HG03565 (cell line): Measurements from ENCODE around the gene AUTS2.

Experiments used
- ATAC-seq: cut with Tn5 transposase; IDR thresholded peaks from one replicate; pipeline ENCODE4 v1.9.1; 2021; ENCODE audit warnings: mild to moderate bottlenecking, moderate library complexity; ENCODE audit not compliant: unreplicated experiment

Gene AUTS2

DNA sequence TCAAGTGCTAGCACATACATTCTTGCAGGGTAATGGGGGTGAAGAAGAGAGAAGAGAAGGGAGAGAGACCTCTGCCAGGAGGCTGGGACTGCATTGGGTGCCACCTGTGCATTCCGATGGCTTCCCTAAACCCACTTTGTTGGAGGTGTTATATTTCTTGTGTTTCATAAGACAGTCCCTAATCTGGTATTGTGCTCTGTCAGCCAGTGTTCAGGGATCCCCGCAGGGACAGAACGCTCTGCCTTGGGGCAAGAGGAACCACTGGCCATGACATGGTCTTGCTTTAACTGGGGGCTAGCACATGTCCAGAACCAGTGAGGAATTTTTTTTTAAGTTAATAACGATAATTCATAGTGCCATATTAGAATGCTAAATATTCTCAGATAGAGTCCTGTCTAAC is 1168.4 kb downstream of the AUTS2 start:
- ATAC-seq = no peak

DNA sequence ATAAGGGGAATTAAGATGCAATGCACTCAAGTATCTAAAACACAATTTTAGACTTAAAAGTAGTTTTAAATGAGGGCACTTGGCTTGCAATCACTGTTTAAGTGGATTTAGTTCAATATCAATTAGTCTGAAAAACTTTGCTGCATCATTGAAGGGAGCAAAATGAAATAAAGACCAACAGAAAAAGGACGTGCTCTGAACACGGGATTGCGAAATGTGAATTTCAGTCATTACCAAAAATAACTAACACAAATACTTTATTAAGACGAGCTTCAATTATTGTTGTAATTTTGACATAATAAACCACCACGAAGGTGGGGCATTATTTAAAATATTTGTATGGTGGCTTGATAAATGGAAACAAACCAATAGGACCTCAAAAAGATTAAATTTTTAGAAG is 1171.9 kb downstream of the AUTS2 start:
- ATAC-seq = no peak

DNA sequence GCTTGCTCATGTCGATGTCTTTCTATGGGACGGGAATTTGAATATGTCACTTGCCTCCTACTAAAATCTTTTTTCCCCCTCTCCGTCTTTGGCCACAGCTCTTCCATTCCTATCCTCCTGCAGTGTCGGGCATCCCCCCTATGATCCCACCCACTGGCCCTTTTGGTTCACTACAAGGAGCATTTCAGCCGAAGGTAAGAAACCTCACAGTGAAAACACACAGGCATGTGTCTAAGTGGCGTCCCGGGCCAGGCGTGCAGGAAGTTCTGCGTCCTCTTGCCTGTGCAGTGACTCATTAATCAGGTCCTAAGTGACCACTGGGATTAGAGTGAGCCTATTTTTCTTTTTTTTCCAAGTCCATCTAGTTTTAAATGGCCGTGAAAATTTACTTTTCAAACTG is 1173.2 kb downstream of the AUTS2 start:
- ATAC-seq = no peak

DNA sequence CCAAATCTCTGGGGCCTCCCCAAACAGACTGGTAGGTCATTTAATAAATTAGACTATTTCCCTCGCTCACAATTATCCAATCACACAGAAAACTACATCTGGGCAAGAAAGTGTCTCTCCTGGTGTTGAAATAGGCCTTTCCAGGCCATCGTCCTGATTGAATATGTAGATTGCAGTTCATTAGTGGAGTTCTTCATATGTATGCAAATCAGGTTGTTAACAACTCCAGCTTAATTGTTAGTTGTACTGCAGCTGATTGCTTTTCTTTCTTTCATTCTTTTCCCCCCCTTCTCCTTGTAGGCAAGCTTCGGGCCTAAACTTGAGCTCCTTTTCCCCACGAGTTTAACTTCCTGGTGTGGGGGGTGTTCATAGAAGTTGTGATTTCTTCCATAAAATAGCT is 1174.6 kb downstream of the AUTS2 start:
- ATAC-seq = no peak

DNA sequence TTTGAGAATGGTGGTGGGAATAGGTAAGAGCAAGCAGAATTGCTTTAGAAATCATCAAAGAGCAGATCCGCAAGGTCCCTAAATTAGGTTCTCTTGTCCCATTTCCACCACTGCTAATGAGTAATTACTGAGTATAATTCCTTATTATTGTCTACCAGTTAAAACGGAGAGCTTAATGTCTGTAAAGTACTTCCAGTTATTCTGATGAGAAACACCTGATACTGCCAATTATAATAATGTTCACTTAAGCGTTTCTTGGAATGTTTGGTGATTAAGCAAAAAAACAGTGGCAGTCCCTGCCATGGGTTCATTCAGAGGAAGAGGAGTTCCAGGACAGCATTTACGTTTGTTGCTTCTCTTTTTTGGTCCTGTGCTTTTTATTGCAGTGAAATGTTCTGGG is 1175.1 kb downstream of the AUTS2 start:
- no peak for ATAC-seq

DNA sequence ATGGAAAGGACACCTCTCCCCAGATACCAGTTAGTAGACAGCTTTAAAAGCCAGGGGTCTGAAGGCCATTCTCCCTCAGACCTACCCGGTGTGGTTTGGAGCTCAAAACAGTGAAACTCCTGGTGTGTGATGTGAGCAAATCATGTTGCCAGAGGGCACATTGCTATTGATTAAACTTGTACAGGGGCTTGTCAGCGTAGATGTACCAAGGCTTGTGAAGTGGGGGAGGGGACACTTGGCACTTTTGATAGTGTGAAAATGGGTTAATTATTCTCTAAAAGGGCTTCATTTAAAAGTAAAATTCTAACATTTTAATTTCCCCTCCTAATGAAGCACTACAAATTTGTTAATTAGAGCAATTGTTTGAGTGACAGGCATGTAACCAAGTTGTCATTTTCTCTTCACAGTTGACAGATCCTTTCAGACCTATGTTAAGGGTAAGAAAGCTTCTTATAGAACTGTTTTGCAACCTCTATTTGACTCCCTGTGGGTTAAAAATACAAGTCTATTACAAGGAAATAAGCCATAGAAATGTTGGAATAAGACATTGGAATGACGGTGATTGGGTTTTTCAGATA is 1176.8 kb downstream of the AUTS2 start:
- no peak for ATAC-seq

DNA sequence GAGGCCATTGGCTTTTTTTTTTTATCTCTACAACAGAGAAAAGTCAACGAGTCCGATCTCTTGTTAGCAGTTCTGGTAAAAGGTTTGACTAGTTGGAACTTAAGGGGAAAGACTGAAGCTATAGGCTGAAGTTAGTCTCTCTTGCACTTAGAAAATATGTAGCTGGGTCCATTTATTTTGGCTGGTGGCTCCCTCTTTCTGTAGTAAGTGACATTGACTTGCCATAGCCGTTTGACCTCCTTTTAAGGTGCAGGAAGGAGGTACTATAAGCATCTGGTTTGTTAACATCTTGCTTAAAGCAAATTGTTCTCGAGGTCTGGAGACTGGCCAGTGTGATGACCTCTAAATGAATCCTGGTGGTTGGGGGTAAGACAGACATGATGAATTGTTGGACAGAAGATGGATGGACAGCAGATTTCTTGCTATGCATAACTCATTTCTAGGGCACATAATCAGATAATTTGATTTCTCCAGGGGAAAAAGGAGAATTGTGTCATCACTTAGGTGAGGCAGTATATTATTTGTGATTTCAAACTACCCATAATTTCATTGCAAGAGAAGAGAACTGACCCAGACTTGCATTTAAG is 1177.4 kb downstream of the AUTS2 start:
- ATAC-seq = no peak

DNA sequence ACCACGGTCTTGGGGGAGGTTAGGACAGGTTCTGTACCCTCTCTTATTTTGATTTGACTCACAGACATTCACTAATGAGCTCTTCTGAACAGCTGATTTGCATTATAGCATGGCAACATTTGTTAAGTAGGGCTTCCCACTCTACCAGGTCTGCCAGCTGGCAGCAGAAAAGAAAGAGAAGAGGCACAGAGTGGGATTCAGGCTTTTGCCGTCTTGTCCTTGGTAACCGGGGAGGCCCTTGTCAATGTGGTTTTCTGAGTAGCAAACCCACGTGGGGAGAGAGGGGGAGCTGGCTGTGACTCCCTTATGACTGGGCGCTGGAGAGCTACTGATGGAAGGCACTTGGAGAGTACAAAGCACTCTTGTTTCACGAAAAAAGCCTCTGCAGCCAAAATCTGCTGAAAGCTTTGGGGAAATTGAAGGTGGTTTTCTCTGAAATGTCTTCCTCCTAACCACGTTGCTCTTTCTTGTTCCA is 1178.4 kb downstream of the AUTS2 start:
- no peak for ATAC-seq

DNA sequence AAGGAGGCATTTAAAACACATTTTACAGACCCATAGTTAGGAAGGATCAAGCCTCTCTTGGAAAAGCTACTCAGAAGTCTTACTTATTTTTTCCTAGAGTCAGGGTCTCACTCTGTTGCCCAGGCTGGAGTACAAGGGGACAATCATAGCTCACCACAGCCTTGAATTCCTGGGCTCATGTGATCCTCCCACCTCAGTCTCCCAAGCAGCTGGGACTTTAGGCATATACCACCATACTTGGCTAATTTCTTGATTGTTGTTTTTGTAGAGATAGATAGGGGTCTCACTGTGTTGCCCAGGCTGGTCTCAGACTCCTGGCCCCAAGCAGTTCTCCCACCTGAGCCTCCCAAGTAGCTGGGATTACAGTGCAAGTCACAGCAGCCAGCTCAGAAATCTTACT is 1179.0 kb downstream of the AUTS2 start:
- no peak for ATAC-seq

DNA sequence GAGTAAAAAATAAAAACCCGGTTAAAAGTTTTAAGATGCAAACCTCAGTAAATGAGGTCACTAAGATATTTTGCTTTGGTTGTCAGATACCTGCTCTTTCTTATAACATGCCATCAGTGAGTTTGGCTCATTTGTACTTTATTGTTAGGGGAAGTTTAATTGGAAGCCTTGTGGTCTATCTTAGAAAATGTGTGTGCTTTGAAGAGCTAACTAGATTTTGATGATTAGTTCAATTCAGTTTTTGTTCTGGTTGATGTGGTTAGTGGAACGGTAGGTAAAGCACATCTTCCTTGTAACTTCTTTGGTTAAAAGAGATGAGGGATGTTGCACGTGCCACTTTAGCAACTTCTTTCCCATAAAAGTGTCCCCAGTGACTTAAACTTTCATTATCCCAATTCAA is 1180.3 kb downstream of the AUTS2 start:
- no peak for ATAC-seq

DNA sequence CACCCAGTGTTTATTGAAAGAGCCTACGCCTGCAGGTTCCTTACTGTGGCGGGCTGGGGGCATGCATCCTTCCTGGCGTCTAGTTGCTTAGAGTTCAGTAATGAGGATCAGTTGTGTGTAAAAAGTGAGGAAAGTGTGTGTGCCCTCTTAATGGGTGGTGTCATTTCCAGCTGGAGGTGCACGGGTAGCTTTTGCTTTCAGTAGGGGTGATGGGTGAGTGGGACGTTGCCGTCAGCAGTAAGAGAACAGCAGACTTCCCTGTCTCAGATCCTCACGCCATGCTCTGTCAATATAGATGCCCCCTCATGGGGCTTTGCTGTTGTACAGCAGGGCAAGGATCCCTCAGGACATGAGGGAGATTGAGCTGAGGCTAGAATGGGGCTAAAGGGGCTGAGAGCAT is 1181.0 kb downstream of the AUTS2 start:
- ATAC-seq = no peak

DNA sequence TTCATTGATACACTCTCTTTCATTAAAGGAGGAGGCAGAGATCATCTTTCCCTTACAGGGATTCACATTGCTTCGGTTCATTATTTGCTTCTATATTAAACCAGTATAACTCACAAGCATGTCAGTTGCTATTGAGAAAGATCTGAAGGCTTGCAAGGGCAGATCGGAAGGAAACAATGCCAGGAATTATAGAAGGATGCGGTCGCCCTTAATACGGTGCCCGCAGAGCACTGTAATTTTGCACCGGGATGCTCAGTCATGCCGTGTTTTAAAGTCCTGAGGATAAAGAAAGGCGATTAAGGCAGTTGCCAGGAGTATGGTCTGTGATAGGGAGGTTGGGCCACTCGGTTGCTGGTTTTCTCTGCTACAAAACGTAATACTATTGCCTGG is 1183.6 kb downstream of the AUTS2 start:
- no peak for ATAC-seq

DNA sequence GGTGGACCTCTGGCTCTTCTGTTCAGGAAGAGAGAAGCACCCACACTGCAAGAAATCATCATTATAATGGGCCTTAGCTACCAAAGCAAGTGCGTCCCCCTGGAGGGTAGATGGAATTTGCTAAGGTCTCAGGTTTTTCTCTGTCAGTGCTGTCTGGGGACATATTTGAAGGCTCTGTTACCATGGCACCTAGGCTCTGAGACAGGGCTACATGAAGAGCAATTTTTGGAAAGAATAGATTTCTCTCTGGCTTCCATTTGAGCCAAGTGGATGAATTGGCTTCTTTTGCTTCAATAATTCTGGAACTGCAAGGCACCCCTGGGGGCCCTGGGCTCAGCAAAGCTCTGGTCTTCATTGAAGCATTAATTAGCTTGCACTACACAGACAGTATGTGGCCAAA is 1184.5 kb downstream of the AUTS2 start:
- ATAC-seq = no peak

DNA sequence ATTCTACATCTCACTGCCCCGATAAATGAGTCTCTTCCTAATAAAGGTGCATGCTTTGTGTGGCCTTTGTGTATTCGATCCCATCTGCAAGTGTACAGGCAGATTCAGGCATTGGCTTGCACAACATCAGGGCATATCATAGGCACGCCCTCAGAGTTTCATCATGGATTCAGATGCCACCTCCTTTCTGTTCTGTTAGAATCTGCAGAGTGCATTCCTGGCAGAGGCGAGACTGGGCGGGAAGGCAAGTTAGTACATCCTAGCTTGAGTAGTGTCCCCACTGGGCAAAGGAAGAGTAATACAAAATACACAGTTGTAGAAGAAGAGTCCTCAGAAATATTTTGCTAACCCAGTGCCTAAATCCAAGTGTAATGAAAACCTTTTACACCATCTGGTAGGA is 1187.2 kb downstream of the AUTS2 start:
- ATAC-seq = no peak

DNA sequence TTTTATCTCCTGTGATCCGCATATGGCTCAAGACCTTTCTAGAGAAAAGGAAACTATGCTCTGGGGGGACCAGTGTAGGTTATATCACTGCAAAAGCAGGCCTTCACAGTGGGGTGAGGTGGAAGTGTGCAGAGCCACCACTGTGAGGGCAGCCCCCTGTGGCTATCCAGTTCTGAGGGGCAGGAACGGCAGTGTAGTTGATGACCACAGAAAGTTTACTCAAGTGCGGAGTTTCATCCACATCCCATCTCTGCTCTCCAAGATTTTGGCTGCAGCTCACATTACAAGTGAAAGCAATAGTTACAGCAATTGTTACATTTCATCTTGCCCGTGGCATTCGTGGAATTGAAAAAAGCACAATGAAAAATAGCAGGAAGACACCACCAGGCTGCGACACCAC is 1187.8 kb downstream of the AUTS2 start:
- ATAC-seq = no peak

DNA sequence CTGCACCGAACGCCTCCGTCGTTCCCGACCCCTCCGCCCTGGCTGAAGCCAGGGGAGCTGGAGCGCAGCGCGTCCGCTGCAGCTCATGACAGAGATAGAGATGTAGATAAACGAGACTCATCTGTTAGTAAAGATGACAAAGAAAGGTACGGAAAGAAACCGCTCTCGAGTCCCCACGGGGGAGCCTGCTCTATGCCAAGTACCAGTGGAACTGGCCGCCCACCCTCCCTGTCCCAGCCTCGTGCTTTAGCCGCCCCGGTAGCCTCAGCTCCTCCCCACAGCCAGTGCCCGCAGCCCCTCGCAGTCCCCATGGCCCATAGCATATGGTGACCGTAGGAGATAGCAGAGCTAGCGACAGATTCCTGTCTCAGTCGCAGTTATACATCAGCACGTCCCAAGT is 1189.0 kb downstream of the AUTS2 start:
- no peak for ATAC-seq

DNA sequence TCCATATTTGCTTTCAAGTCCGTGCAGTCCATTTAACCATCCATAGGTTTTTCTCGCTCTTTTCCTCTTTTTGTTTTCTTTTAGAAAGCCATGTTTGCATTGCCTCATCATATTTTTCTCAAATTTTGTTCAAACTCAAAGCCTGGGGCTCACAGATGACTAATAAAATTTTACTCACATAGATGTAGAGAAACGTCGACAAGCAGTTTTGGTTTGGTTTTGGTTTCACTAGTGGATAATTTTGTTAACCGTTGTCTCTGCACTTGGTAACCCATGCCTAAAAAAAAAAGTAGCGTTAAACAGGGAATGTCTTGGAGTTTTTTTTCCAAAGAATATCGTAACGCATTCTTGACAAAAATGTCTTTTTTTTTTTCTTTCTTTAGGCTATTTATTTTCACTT is 1189.5 kb downstream of the AUTS2 start:
- ATAC-seq = no peak

DNA sequence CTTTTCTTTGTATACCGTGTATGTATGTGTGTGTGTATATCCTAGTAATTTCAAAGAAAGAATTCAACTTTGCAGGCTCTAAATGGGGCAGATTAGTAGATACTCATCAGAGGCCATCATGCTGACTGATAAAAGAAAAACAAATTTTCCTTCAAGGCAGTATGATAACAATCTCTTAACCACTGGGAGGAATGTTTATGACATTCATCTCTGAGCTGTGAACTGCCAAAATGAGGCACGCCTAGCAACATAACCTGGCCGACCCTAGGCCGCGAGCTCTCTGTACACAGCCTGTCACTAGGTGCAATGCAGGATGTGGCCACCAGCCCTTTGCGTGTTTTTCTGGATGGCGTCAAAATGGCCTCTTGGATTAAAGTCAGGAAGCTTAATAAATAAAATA is 1190.0 kb downstream of the AUTS2 start:
- ATAC-seq = no peak

DNA sequence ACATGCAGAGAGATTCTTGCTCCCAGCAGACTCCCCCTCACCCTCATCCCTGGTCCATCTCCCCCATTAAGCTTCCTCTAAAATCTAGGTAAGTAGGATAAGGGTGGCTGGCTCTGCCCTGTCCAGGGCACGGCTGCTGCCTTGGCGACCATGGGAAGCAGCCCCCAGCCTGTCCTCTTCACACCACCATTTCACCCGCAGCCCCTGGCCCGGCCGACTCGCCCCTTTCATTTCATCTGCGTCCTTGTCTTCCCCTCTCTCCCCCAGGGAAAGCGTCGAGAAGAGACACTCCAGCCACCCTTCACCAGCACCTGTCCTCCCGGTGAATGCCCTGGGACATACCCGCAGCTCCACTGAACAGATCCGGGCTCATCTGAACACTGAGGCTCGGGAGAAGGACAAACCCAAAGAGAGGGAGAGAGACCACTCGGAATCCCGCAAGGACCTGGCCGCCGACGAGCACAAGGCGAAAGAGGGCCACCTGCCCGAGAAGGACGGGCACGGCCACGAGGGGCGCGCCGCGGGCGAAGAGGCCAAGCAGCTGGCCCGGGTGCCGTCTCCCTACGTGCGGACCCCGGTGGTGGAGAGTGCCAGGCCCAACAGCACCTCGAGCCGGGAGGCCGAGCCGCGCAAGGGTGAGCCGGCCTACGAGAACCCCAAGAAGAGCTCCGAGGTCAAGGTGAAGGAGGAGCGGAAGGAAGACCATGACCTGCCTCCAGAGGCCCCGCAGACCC is 1191.4 kb downstream of the AUTS2 start:
- no peak for ATAC-seq

DNA sequence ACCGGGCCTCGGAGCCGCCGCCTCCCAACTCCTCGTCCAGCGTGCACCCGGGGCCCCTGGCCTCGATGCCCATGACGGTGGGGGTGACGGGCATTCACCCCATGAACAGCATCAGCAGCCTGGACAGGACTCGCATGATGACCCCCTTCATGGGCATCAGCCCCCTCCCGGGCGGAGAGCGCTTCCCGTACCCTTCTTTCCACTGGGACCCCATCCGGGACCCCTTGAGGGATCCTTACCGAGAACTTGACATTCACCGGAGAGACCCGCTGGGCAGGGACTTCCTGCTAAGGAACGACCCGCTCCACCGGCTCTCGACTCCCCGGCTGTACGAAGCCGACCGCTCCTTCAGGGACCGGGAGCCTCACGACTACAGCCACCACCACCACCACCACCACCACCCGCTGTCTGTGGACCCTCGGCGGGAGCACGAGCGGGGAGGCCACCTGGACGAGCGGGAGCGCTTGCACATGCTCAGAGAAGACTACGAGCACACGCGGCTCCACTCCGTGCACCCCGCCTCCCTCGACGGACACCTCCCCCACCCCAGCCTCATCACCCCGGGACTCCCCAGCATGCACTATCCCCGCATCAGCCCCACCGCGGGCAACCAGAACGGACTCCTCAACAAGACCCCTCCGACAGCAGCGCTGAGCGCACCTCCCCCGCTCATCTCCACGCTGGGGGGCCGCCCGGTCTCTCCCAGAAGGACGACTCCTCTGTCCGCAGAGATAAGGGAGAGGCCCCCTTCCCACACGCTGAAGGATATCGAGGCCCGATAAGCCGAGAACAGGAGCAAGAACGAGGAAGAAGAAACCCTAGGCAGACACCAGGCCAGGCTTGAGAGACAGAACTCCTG is 1192.2 kb downstream of the AUTS2 start:
- no peak for ATAC-seq

DNA sequence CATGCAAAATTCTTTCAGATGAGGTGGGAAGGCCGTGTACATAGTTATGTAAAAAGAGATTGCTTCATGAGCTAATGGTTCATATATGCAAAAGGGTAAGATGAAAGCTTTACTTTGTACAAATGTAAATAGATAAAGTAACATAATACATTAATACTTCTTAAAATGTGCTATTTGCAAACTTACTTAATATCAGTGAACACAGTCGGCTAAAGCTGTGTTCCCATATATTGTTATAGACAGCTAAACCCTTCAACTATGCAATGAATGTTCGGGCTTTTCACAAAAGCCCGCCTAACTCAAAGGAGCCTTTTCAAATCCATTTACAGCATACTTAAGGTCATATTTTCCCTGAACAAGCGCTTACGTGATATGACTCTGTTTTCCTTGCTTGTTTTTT is 1193.1 kb downstream of the AUTS2 start:
- no peak for ATAC-seq

DNA sequence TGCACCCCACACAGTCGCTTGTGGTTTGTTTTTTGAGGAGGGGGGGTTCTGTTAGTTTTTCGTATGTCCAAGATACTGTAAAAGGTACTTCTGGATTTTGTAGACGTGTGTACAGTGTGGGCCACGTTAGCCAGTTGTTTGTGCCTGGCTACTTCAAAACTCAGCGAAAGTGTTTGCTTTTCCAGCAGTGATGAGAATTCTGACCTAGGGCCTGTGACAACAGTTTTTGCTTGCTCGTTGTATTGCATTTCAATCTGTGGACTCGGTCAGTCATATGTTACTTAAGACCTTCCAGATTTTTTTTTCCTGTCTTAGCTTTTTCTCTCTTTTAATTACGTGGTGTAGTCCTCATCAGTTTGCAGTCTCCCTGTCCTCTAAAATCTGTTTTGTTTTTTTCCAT is 1194.8 kb downstream of the AUTS2 start:
- ATAC-seq = no peak
